ENCODE data around the gene BMX.

The BMX gene

GRCh38 chrX:15605226-15605625 is 104.6 kb downstream of the BMX start:
- in situ Hi-C loops (cut with MboI; ENCODE audit: low sequenced_read_pairs, unreplicated experiment), result no loop called here
- DNase-seq (ENCODE audit: low spot score), result no peak
- TF ChIP-seq CTCF (IDR thresholded peaks at IDR 0.05; ENCODE audit: borderline replicate concordance, control extremely low read depth, extremely low read depth, insufficient read depth, missing control alignments), result no peak
